ENCODE results near the gene MVK. TPM values are rescaled to one million over a fixed set of nuclear protein-coding genes. Genes with fewer than 3 reads are reported as not detected.

Gene MVK
- total RNA-seq, 1 donor from 2014 or later = 10.1 TPM

DNA sequence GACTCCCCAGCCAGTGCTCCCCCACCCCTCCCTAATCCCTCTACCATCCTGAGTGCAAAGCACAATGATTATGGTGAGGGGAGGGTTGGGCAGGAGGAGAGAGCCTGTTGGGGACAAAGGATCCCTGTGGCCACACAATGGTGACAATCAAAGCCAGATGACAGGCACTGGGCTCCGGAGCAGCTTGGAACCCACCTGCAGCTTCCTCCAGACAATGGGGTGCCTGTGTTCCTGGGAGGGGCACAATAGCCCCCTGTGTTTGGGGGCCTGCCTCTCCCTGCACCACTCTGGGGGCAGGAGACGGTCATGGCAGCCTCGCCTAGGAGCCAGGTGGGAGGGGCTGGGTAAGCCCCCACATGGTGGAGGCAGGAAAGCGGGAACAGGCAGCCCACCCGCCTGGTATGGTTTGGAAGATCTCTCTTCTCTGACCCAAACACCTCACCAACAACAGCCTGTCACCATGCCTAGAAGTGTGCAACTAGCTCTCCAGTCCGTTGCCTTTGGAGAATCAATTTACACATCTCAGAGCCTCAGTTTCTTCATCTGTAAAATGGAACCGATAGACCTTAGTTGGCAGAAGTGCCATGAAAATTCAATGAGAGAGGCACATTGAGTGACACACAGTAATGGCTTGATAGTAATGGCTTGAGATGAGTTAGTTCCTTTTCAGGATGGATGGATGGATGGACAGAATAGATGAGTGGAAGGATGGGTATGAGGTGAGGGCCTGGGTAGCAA lies 53.0 kb downstream of the MVK start:
- DNase-seq (ENCODE audit: low spot score) = no peak

DNA sequence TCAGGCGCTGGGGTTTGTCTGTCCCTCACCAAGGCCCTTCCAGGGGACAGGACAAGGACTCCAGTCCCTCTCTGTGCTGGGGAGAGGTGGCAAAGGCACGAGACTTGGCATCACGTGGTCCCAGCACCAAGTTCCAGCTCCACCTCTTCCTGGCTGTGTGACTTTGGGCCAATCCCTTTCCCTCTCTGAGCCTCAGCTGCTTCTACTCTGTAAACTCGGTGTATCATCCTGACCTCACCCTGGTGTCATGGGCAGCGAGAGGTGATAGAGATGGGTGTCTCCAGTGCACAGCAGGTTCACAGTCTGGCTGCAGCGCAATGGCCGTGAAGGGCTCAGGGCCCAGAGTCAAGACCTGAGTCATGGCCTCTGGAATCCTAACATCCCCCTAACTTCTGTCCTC lies 54.0 kb downstream of the MVK start:
- no peak for DNase-seq (ENCODE audit: low spot score)

DNA sequence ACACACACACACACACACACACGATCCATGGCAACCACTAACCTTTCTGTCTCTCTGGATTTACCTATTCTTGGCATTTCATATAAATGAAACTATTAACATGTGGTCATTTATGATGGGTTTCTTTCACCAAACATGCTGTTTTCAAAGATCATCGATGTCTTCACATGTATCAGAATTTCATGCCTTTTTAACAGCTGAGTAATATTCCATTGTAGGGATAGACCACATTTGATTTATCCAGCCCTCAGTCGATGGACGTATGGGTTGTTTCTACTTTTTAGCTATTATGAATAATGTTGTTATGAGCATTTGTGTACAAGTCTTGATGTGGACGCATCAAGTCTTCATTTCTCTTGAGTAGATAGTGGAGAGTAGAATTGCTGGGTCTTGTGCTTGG lies 56.5 kb downstream of the MVK start:
- DNase-seq (ENCODE audit: low spot score) = no peak

DNA sequence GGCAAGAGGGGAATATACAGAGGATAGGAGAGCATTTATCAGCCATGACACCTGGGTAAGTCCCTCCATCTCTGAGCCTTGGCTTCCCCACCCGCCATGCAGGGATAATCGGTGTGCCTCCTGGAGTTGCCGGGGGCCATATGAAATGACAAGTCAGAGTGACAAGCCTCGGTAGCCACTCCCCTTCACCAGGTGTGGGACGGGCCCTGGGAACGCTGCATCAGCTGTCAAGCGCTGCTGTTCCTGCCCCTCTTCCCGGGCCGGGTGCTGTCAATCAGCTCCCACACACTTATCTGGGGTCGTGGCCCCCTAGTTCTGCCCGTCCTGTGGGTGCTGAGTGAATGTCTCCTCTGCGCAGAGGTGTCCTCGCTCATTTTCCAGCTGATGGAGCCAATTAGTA lies 57.2 kb downstream of the MVK start:
- DNase-seq (ENCODE audit: low spot score) = no peak

DNA sequence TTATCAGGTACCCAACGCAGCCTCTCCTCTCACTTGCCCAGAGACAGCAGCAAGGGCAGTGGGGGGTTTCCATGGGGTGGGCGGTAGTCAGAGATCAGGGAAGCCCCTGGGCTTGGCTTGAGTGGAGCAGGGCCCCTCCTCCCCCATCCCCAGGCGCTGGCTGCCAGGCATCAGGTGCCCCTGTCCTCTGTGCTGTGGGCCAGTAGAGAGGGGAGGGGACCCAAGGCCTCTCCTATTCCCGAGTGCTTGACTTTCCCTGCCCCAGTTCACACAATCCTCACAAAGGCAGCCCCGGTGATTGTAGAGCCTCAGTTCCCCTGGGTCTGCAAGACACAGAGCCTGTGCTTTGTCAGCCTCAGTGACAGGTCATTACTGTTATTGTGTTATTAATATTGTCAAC lies 57.7 kb downstream of the MVK start:
- DNase-seq (ENCODE audit: low spot score) = no peak

DNA sequence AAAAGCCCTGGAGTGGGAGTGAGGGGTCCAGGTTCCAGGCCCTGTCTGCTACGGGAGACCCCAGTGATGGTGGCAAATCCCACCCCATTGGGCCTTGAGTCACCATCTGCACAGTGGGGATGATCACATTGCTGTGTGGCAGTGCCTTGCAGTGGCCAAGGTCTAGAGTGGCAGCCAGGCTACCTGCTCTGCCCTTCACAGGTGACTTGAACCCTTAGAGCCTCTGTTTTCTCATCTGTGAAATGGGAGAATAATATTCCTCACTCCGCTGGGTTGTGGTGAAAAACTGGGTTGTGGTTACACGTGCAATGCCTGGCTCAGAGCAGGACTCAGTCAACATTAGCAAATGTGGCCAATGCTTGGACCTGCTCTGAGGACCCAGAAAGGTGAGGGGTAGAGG lies 58.2 kb downstream of the MVK start:
- DNase-seq (ENCODE audit: low spot score) = no peak

DNA sequence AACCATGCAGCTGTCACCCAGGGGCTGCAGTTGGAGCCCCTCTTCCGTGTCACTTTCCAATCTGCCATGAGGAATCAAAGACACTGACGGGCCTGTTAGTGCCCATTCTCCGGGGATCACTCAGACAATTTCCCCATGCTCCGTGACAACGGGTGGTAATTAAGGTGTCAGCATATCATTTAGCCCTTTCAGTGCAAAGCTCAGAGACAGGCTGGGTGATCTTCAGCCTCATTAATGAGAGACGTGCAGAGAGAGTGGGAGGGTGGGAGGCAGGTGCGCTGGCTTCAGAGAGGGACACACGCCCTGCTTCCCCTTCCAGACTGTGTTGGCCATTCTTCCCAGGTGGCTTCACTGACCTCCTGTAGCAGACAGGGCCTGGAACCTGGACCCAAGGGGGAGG lies 58.7 kb downstream of the MVK start:
- no peak for DNase-seq (ENCODE audit: low spot score)

DNA sequence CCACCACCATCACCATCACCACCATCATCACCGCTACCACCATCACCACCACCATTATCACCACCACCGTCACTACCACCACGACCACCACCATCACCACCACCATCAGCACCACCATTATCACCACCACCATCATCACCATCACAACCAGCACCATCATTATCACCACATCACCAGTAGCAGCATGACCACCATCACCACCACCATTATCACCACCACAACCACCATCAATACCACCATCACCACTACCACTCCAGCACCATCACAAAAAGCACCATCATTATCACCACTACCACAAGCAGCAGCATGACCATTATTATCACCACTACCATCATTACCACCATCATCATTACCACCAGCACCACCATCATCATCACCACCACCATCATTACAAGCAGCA lies 62.1 kb downstream of the MVK start:
- DNase-seq (ENCODE audit: low spot score) = no peak

DNA sequence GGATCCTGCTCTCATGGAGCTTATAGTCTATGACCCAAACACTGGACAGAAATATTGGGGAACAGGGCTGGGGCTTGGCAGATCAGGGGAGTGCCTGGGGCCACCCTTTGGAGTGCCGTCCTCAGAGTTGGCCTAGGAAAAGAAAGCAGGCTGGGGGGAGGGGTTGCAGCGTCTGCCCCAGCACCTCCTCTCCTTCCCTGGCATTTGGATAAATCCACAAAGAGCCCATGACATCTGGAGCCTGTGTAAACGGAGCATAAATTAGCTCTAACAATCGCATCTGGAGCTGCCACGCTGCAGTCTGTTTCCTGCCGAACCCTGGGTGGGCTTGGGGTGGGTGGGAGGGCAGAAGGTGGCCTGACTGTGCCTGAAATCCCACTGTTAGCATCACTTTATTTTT lies 63.8 kb downstream of the MVK start:
- no peak for DNase-seq (ENCODE audit: low spot score)

DNA sequence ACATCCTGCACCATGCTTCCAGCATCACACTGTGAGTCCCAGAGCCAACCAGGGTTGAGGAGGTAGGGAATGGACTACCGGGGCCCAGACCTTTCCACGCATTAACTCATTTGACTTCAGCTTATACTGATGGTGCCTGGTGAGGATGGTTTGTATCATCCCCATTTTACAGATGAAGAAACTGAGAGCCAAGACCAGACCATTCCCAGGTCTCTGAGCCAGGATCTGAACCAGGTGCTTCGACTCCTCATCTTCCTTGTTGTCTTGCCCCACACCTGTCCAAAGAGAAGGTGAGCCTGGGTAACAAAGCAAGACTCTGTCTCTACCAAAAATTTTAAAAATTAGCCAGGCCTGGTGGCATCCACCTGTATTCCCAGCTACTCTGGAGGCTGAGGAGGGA lies 64.4 kb downstream of the MVK start:
- no peak for DNase-seq (ENCODE audit: low spot score)

DNA sequence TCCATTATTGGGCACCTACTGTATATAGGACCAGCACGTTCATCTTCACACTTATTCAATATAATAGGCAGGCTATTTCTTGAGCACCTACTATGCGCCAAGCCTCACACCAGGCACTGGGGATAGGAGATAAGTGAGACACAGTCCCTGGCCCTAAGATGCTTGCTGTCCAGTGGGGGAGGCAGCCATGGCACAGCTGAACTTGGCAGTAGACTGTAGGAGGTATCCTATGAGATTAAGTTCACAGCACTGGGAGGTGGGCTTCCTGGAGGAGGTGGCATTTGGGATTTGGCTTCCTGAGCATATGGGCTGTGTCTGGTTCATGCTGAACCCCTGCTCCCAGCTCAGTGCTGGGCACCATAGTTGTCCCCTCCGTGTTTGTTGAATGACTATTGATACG lies 65.1 kb downstream of the MVK start:
- no peak for DNase-seq (ENCODE audit: low spot score)

DNA sequence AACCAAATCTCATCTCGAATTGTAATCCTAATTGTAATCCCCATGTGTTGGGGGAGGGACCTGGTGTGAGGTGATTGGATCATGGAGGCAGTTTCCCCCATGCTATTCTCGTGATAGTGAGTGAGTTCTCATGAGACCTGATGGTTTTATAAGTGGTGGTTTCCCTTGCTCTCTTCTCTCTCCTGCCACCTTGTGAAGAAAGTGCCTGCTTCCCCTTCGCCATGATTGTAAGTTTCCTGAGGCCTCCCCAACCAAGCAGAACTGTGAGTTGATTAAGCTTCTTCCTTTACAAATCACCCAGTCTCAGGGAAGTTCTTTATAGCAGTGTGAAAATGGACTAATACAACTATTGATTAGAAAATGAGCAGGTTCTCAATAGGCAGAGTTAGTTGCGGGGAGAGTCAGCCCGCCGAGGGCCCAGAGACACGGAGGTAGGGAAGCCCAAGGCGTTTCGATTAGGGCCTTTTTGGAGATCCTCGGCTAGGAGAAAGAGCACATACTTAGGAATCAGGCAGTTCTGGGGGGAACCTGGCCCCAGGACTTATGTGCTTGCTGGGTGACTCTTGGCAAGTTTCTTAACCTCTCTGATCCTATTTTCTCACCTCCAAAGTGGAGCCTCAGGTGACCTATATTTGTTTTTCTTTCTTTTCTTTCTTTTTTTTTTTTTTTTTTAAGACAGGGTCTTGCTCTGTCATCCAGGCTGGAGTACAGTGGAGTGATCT lies 65.7 kb downstream of the MVK start:
- no peak for DNase-seq (ENCODE audit: low spot score)

DNA sequence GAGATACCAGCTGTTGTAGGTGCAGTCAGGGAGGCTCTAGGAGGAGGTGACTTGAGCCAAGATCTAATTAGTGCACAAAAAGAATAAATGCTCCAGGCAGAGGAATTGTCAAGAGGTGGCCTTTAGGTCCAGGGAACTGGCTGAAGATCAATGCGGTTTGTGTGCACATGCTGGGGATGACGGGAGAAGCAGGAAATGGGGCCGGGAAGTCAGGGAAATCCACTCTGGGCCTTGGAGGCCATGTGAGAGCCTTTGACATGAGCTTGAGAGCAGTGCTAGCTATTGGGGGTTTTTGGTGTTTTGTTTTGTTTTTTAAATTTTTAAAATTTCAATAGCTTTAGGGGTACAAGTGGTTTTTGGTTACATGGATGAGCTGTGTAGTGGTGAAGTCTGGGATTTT lies 67.4 kb downstream of the MVK start:
- DNase-seq (ENCODE audit: low spot score) = no peak

DNA sequence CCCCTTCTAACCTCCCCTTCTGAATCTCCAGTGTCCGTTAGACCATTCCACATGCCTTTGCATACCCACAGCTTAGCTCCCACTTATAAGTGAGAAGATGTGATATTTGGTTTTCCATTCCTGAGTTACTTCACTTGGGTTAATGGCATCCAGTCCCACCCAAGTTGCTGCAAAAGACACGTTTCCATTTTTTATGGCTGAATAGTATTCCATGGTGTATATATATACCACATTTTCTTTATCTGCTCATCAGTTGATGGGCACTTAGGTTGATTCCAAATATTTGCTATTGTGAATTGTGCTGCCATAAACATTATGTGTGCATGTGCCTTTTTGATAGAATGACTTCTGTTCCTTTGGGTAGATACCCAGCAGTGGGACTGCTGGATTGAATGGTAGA lies 67.8 kb downstream of the MVK start:
- DNase-seq (ENCODE audit: low spot score) = no peak

DNA sequence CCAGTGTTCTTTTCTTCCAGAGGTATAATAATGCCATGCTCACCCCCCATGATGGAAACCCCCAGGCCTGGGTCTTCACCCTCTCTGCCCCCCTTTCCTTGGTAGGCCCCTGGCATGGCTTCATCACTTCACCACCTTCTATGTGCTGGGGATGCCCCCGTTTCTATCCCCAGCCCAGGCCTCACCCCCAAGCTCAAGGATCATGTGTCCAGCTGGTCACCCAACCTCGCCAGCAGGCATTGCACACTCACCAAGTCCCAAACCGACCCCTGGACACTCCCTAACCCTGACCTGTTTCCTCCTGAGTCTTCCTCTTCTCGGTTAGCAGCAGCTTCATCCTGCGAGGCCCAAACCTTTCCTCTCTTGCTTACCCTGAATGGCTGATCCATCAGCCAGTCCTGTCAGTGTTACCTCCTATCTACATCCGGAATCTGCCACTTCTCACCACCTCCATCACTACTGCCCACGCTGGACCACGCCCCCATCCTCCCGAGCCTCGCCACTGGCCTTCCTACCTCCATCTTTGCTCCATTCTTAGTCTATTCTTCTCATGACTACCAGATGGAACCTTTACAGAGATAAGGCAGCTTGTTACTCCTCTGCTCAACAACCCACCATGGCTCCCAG lies 69.0 kb downstream of the MVK start:
- no peak for DNase-seq (ENCODE audit: low spot score)

DNA sequence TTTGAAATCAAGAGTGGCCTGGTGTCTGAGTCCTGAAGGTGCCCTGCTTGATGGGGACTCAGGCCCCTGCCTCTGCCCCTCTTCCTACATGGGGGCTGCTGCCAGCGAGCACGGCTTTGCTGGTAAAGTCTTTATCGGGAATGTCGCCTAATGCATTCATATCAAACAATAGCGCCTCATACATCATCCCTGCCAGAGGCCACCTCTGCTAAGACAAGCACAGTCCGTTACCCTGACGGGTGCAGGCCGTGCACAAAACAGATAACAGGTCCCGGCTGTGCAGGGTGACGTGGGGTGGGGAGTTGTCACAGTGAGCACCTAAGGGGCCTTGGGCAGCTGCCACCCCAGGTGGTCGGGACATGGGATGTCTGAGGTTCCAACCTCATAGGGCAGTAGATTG lies 71.6 kb downstream of the MVK start:
- DNase-seq (ENCODE audit: low spot score) = no peak

DNA sequence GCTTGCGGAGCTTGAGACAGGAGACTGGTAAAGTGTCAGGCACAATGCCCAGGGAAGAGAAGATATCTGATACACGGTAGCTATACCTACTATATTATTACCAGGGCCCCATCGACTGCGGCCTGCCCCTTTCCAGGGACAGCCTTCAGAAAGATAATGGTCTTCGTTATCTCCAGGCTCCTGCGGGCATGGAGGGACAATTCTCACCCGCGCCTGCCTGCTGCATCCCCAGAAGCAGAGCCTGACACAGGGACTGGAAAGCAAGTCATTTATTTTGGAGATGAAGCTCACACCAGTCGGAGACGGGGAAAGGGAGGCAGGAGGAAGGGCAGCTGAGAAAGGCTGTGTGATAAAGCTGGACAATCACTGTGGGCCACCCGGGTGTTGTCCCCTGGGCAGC lies 72.1 kb downstream of the MVK start:
- DNase-seq (ENCODE audit: low spot score) = no peak

Other genes starting within 250 kb of the MVK start
- 9.6 TPM for gene MYO1H, start 225.9 kb upstream of the MVK start, total RNA-seq (ENCODE audit: insufficient read depth, low replicate concordance)
- gene KCTD10, start 96.5 kb upstream of the MVK start, total RNA-seq (ENCODE audit: insufficient read depth, low replicate concordance) = 67.7 TPM
- 25.5 TPM for gene UBE3B, start 96.2 kb upstream of the MVK start, total RNA-seq (ENCODE audit: insufficient read depth, low replicate concordance)
- 11.1 TPM for gene MMAB, start 290 bp upstream of the MVK start, total RNA-seq (ENCODE audit: insufficient read depth, low replicate concordance)
- 4.1 TPM for gene FAM222A, start 140.0 kb downstream of the MVK start, total RNA-seq (ENCODE audit: insufficient read depth, low replicate concordance)